DOHH2 (cell line): Measurements from ENCODE around the gene CD9.

ENCODE experiments used
- H3F3A ChIP-seq: fragments of 200-600 bp; sonication (generic), shearing (Covaris generic); 2 replicates; pipeline ENCODE4 v1.6.0; 2016; ENCODE audit warnings: antibody characterized with exemption, mild to moderate bottlenecking; ENCODE audit not compliant: control insufficient read depth, insufficient read depth
- H3K27ac ChIP-seq: fragments of 200-600 bp; sonication (generic); 2 replicates; pipeline ENCODE4 v1.5.1; 2014; ENCODE audit warnings: low read depth, mild to moderate bottlenecking, low read length, moderate library complexity
- H3K27me3 ChIP-seq: fragments of 200-600 bp; sonication (generic); 2 replicates; pipeline ENCODE4 v1.6.1; 2014; ENCODE audit warnings: mild to moderate bottlenecking, low read length, mixed read lengths; ENCODE audit not compliant: control insufficient read depth
- H3K36me3 ChIP-seq: fragments of 200-600 bp; sonication (generic); 2 replicates; pipeline ENCODE4 v1.6.1; 2014; ENCODE audit warnings: mild to moderate bottlenecking, low read length, moderate library complexity, mixed read lengths; ENCODE audit not compliant: control insufficient read depth
- H3K4me1 ChIP-seq: fragments of 200-600 bp; sonication (generic); 2 replicates; pipeline ENCODE4 v1.6.1; 2014; ENCODE audit warnings: mild to moderate bottlenecking, low read length, mixed read lengths; ENCODE audit not compliant: control insufficient read depth
- H3K4me2 ChIP-seq: fragments of 200-600 bp; sonication (generic); 2 replicates; pipeline ENCODE4 v1.6.0; 2014; ENCODE audit warnings: mild to moderate bottlenecking, low read length, moderate library complexity
- H3K4me3 ChIP-seq: fragments of 200-600 bp; sonication (generic); 2 replicates; pipeline ENCODE4 v1.5.1; 2014; ENCODE audit warnings: mild to moderate bottlenecking, low read length, mixed read lengths
- H3K79me2 ChIP-seq: fragments of 200-600 bp; sonication (generic); 2 replicates; pipeline ENCODE4 v1.6.1; 2014; ENCODE audit warnings: mild to moderate bottlenecking, low read length, mixed read lengths; ENCODE audit not compliant: control insufficient read depth
- H3K9me2 ChIP-seq: fragments of 200-600 bp; sonication (generic); replicated peaks from 2 replicates; pipeline ENCODE4 v1.6.1; 2014; ENCODE audit warnings: mild to moderate bottlenecking, low read length, mixed read lengths; ENCODE audit not compliant: control insufficient read depth
- H3K9me3 ChIP-seq: fragments of 200-600 bp; sonication (generic); 2 replicates; pipeline ENCODE4 v1.6.1; 2014; ENCODE audit warnings: antibody characterized with exemption, low read length, mixed read lengths; ENCODE audit not compliant: control insufficient read depth, insufficient read depth
- H4K20me1 ChIP-seq: fragments of 200-600 bp; sonication (generic); 2 replicates; pipeline ENCODE4 v1.6.0; 2014; ENCODE audit warnings: low read depth, mild to moderate bottlenecking, antibody characterized with exemption, low read length, moderate library complexity; ENCODE audit not compliant: control insufficient read depth, insufficient read depth
- EZH2phosphoT487 ChIP-seq: fragments of 200-600 bp; sonication (generic); IDR thresholded peaks from 2 replicates; pipeline ENCODE4 v1.6.1; 2017; ENCODE audit warnings: borderline replicate concordance, mild to moderate bottlenecking, antibody characterized with exemption, low read length, moderate library complexity, mixed read lengths
- TF ChIP-seq, protein P1 (sequence below): fragments of 200-600 bp; sonication (generic); IDR thresholded peaks from one replicate; pipeline ENCODE4 v1.5.1; 2014; ENCODE audit warnings: antibody characterized with exemption, mild to moderate bottlenecking, low read depth, low read length; ENCODE audit not compliant: poor library complexity, severe bottlenecking

The CD9 gene

DNA sequence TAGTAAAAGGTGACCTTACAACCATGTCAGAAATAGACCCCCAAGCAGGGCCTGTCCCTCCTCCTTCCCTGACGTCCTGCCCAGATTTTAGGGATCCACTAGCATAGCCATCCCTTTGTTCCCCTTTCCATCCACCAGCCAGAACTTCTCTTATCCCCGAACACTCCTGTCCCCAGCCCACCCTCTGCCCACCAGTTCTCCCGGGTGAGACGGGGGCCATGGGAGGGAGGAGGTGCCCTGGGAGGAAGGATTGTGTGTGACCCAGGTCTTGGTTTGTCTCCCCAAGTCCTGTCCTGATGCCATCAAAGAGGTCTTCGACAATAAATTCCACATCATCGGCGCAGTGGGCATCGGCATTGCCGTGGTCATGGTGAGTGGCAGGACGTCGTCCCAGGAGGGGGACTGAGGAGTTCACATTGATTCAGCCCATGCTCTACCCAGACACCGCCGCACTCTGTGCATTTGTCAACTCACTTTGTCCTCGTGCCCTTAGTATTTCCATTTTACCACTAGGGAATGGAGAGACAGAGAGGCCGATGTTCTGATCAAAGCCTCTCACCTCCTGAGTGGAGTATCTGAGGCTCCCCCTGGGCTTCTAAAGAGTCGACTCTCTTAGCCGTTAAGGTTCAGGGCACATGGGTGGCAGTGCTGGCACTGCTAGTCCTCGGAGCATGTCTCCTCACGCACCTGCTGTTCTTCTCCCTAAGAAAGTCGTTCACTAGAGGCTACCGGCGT, 35.9 kb downstream of the CD9 start:
- peaks cover 5% of the 10 kb centered on the region for H3K4me1 ChIP-seq
- H3K4me2 ChIP-seq: no peak overlapping the region
- H3K79me2 ChIP-seq: no peaks in the 10 kb centered on the region
- H3K4me3 ChIP-seq: no peak overlapping the region
- TF ChIP-seq EZH2phosphoT487: no peak
- TF ChIP-seq, protein P1, sequence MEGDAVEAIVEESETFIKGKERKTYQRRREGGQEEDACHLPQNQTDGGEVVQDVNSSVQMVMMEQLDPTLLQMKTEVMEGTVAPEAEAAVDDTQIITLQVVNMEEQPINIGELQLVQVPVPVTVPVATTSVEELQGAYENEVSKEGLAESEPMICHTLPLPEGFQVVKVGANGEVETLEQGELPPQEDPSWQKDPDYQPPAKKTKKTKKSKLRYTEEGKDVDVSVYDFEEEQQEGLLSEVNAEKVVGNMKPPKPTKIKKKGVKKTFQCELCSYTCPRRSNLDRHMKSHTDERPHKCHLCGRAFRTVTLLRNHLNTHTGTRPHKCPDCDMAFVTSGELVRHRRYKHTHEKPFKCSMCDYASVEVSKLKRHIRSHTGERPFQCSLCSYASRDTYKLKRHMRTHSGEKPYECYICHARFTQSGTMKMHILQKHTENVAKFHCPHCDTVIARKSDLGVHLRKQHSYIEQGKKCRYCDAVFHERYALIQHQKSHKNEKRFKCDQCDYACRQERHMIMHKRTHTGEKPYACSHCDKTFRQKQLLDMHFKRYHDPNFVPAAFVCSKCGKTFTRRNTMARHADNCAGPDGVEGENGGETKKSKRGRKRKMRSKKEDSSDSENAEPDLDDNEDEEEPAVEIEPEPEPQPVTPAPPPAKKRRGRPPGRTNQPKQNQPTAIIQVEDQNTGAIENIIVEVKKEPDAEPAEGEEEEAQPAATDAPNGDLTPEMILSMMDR: no peak
- no peaks in the 10 kb centered on the region for H3K36me3 ChIP-seq
- no peaks in the 10 kb centered on the region for H3K27me3 ChIP-seq
- H3K27ac ChIP-seq: no peak overlapping the region
- H3F3A ChIP-seq: no peaks in the 10 kb centered on the region
- no peaks in the 10 kb centered on the region for H4K20me1 ChIP-seq
- H3K9me2 ChIP-seq: no peaks in the 10 kb centered on the region
- H3K9me3 ChIP-seq: no peaks in the 10 kb centered on the region

DNA sequence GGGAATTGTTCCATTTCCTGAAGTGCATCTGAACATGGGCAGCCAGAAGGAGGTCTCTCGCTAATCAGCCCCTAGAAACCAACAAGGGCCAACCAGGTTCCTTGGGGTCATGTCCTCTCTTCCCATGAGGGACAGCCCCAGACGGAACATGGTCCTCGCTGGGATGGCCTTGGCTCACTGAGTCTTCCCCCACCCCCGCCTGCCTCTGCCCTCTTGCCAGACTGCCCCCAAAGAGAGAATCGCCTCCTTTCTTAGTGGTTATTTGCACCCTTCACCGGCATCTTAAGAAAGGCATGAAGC, 36.4 kb downstream of the CD9 start:
- Histone ChIP-seq H3K79me2 (no peaks in the 10 kb centered on the region), H3K27me3 (no peaks in the 10 kb centered on the region), H3K36me3 (no peaks in the 10 kb centered on the region), H3K4me2 (no peak overlapping the region), H3K4me3 (no peak overlapping the region), H3K9me3 (no peaks in the 10 kb centered on the region), H3K9me2 (no peaks in the 10 kb centered on the region), H3K27ac (no peak overlapping the region), H4K20me1 (no peaks in the 10 kb centered on the region), H3F3A (no peaks in the 10 kb centered on the region), H3K4me1 (no peaks in the 10 kb centered on the region; the same call in none of the 2 replicates)
- TF ChIP-seq EZH2phosphoT487: no peak
- TF ChIP-seq, protein P1: no peak

DNA sequence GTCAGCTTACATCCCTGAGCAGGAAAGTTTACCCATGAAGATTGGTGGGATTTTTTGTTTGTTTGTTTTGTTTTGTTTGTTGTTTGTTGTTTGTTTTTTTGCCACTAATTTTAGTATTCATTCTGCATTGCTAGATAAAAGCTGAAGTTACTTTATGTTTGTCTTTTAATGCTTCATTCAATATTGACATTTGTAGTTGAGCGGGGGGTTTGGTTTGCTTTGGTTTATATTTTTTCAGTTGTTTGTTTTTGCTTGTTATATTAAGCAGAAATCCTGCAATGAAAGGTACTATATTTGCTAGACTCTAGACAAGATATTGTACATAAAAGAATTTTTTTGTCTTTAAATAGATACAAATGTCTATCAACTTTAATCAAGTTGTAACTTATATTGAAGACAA, 37.6 kb downstream of the CD9 start:
- Histone ChIP-seq H3K9me2 (no peaks in the 10 kb centered on the region), H3K4me3 (no peak overlapping the region), H3K9me3 (no peaks in the 10 kb centered on the region), H3K79me2 (no peaks in the 10 kb centered on the region), H3K36me3 (no peaks in the 10 kb centered on the region), H4K20me1 (no peaks in the 10 kb centered on the region), H3K4me1 (no peaks in the 10 kb centered on the region), H3K27ac (no peak overlapping the region), H3K4me2 (no peak overlapping the region), H3K27me3 (no peaks in the 10 kb centered on the region), H3F3A (no peaks in the 10 kb centered on the region)
- no peak for TF ChIP-seq EZH2phosphoT487
- TF ChIP-seq, protein P1: no peak
